DMS53 treated with DMSO at 0.1 percent for 48 hours (cell line): ENCODE measurements around the gene PTS.

Experiments used
- DNase-seq: peaks from one replicate; lab custom pipeline; 2025; ENCODE audit not compliant: unreplicated experiment; lab: John Stamatoyannopoulos, UW

The PTS gene

GRCh38 chr11:112260490-112260889 is 34.3 kb downstream of the PTS start, which contains the start of gene PLET1:
TSS of gene PLET1 (minus strand) at chr11:112260860. CDS start at chr11:112260589, 271 bp downstream.
- DNase-seq: no peak

GRCh38 chr11:112265659-112266409 is 39.6 kb downstream of the PTS start:
- DNase-seq: no peak

- no peak for DNase-seq
These were observed 40.2 kb downstream of the PTS start for GRCh38 chr11:112266410-112266778.

- DNase-seq: no peak
These were observed 41.0 kb downstream of the PTS start for GRCh38 chr11:112267188-112267591.

GRCh38 chr11:112268406-112268805 is 42.2 kb downstream of the PTS start:
- no peak for DNase-seq

GRCh38 chr11:112269139-112269538 is 42.9 kb downstream of the PTS start:
- DNase-seq: no peak

- peak; percentile 57 for DNase-seq
These were observed 44.4 kb downstream of the PTS start for GRCh38 chr11:112270551-112271180.

GRCh38 chr11:112271242-112271641 is 45.0 kb downstream of the PTS start:
- no peak for DNase-seq

- no peak for DNase-seq
These were observed 46.8 kb downstream of the PTS start for GRCh38 chr11:112273066-112273465.

- DNase-seq: no peak
These were observed 48.0 kb downstream of the PTS start for GRCh38 chr11:112274007-112274783.

- no peak for DNase-seq
These were observed 50.8 kb downstream of the PTS start for GRCh38 chr11:112277029-112277428.

- no peak for DNase-seq
These were observed 51.7 kb downstream of the PTS start for GRCh38 chr11:112277941-112278340.

- no peak for DNase-seq
These were observed 52.6 kb downstream of the PTS start for GRCh38 chr11:112278803-112279202.

GRCh38 chr11:112279901-112280267 is 53.7 kb downstream of the PTS start:
- peak; percentile 23 for DNase-seq

GRCh38 chr11:112280268-112281126 is 54.3 kb downstream of the PTS start:
- DNase-seq: peak; percentile 83

GRCh38 chr11:112281726-112282125 is 55.5 kb downstream of the PTS start:
- no peak for DNase-seq
